ENCODE data around the gene AK2.

DNA sequence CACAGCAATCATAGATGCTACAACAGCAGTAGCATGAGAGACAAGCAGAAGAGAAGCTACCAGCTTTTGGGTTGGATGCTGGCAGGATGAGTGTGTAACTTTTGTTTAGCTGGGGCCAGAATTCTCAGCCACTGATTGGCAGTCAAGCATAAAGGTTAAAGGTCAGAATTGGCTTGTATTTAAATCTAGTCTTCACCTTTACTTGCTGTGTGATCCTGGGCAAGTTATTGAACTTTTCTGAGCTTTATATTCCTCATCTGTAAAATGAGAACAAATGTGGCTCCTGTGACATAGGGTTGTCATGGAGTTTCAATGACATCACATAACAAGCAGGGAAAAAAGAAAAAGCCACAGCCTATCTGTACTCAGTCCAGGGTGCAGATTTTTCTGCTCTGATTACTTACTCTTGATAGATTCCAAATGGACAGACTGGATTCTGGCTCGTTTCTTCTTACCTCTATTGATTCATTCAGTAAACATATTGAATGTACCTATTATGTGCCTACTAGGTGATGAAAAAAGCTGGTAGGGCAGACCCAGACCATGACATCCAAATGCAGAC, 41.4 kb upstream of the AK2 start:
- TF ChIP-seq, protein P1, sequence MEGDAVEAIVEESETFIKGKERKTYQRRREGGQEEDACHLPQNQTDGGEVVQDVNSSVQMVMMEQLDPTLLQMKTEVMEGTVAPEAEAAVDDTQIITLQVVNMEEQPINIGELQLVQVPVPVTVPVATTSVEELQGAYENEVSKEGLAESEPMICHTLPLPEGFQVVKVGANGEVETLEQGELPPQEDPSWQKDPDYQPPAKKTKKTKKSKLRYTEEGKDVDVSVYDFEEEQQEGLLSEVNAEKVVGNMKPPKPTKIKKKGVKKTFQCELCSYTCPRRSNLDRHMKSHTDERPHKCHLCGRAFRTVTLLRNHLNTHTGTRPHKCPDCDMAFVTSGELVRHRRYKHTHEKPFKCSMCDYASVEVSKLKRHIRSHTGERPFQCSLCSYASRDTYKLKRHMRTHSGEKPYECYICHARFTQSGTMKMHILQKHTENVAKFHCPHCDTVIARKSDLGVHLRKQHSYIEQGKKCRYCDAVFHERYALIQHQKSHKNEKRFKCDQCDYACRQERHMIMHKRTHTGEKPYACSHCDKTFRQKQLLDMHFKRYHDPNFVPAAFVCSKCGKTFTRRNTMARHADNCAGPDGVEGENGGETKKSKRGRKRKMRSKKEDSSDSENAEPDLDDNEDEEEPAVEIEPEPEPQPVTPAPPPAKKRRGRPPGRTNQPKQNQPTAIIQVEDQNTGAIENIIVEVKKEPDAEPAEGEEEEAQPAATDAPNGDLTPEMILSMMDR (IDR thresholded peaks at IDR 0.05) = no peak
- no peak for TF ChIP-seq HOXA7 (CRISPR knock-in tag; IDR thresholded peaks at IDR 0.05)
- no peak for TF ChIP-seq BHLHE40 (IDR thresholded peaks at IDR 0.05; ENCODE audit: low read depth, low read length)
- no peak for TF ChIP-seq CBX2 (IDR thresholded peaks at IDR 0.05; ENCODE audit: borderline replicate concordance, low read depth)

Measured in A549 (cell line).